OCI-LY1 (cell line): ENCODE data around the gene NAV1.

Experiments used
- H2AFZ ChIP-seq: fragments of 200-600 bp; sonication (generic), shearing (Covaris generic); 2 replicates; pipeline ENCODE4 v1.6.0; 2014; ENCODE audit warnings: antibody characterized with exemption, mild to moderate bottlenecking, low read length
- H3F3A ChIP-seq: fragments of 200-600 bp; sonication (generic), shearing (Covaris generic); 2 replicates; pipeline ENCODE4 v1.6.0; 2014; ENCODE audit warnings: mild to moderate bottlenecking, antibody characterized with exemption, low read length, moderate library complexity; ENCODE audit not compliant: insufficient read depth
- H3K27ac ChIP-seq: fragments of 200-600 bp; sonication (generic); 2 replicates; pipeline ENCODE4 v1.5.1; 2014; ENCODE audit warnings: low read length, mixed run types, mild to moderate bottlenecking, low read depth; ENCODE audit not compliant: poor library complexity, severe bottlenecking
- H3K27me3 ChIP-seq: fragments of 200-600 bp; sonication (generic); 2 replicates; pipeline ENCODE4 v1.6.0; 2014; ENCODE audit warnings: antibody characterized with exemption, mild to moderate bottlenecking, low read length, moderate library complexity; ENCODE audit not compliant: insufficient read depth
- H3K36me3 ChIP-seq: fragments of 200-600 bp; sonication (generic); 2 replicates; pipeline ENCODE4 v1.6.1; 2014; ENCODE audit warnings: mild to moderate bottlenecking, antibody characterized with exemption, low read length, moderate library complexity, mixed read lengths; ENCODE audit not compliant: insufficient read depth
- H3K4me1 ChIP-seq: fragments of 200-600 bp; sonication (generic); 2 replicates; pipeline ENCODE4 v1.5.1; 2014; ENCODE audit warnings: mild to moderate bottlenecking, low read length, moderate library complexity; ENCODE audit not compliant: insufficient read depth, severe bottlenecking
- H3K4me2 ChIP-seq: fragments of 200-600 bp; sonication (generic), shearing (Covaris generic); 2 replicates; pipeline ENCODE4 v1.6.1; 2014; ENCODE audit warnings: low read length
- H3K4me3 ChIP-seq: fragments of 200-600 bp; sonication (generic); 2 replicates; pipeline ENCODE4 v1.5.1; 2014; ENCODE audit warnings: low read length, low read depth, mild to moderate bottlenecking, mixed read lengths; ENCODE audit not compliant: poor library complexity, severe bottlenecking
- H3K79me2 ChIP-seq: fragments of 200-600 bp; shearing (Covaris generic); 2 replicates; pipeline ENCODE4 v1.6.1; 2016; ENCODE audit warnings: mixed run types, low read length, mixed read lengths; ENCODE audit not compliant: insufficient read depth
- H3K9ac ChIP-seq: fragments of 200-600 bp; sonication (generic), shearing (Covaris generic); 2 replicates; pipeline ENCODE4 v1.6.1; 2014; ENCODE audit warnings: mild to moderate bottlenecking, low read length, mixed read lengths
- H3K9me2 ChIP-seq: fragments of 200-600 bp; sonication (generic), shearing (Covaris generic); 2 replicates; pipeline ENCODE4 v1.6.1; 2014; ENCODE audit warnings: low read depth, mild to moderate bottlenecking, low read length, mixed read lengths
- H3K9me3 ChIP-seq: fragments of 200-600 bp; shearing (Covaris generic); 2 replicates; pipeline ENCODE4 v1.6.1; 2014; ENCODE audit warnings: low read length, mixed read lengths
- H4K20me1 ChIP-seq: fragments of 200-600 bp; sonication (generic), shearing (Covaris generic); 2 replicates; pipeline ENCODE4 v1.6.0; 2016; ENCODE audit warnings: mild to moderate bottlenecking, low read length; ENCODE audit not compliant: insufficient read depth
- CTCF ChIP-seq: fragments of 200-600 bp; sonication (generic), shearing (Covaris generic); IDR thresholded peaks from 2 replicates; pipeline ENCODE4 v1.5.1; 2017; ENCODE audit warnings: mild to moderate bottlenecking, antibody characterized with exemption, low read length, moderate library complexity, mixed read lengths
- EZH2 ChIP-seq: fragments of 200-600 bp; sonication (generic), shearing (Covaris generic); IDR thresholded peaks from 2 replicates; pipeline ENCODE4 v1.8.0; 2017; ENCODE audit warnings: borderline replicate concordance, mixed run types, mild to moderate bottlenecking, antibody characterized with exemption, low read length, moderate library complexity, mixed read lengths

NAV1 gene

GRCh38 chr1:201500670-201501120, 38.2 kb upstream of the NAV1 start:
- no peaks in the 10 kb centered on the region for H3K9me2 ChIP-seq
- H3K9ac ChIP-seq, result no peak overlapping the region
- no peaks in the 10 kb centered on the region for H3K79me2 ChIP-seq
- H2AFZ ChIP-seq, result no peak overlapping the region
- H3K4me2 ChIP-seq, result no peak overlapping the region
- H3K36me3 ChIP-seq, result peaks cover 9% of the 10 kb centered on the region
- H3K4me3 ChIP-seq, result no peak overlapping the region
- H3F3A ChIP-seq, result no peaks in the 10 kb centered on the region
- no peaks in the 10 kb centered on the region for H3K27me3 ChIP-seq
- peaks cover 37% of the 10 kb centered on the region for H3K4me1 ChIP-seq
- TF ChIP-seq EZH2 (no peak), CTCF (no peak)
- H4K20me1 ChIP-seq, result no peaks in the 10 kb centered on the region
- H3K27ac ChIP-seq, result no peak overlapping the region
- H3K9me3 ChIP-seq, result no peaks in the 10 kb centered on the region

- H3F3A ChIP-seq, result no peaks in the 10 kb centered on the region
- H3K79me2 ChIP-seq, result no peaks in the 10 kb centered on the region
Measured at GRCh38 chr1:201501144-201501543, 37.8 kb upstream of the NAV1 start.

GRCh38 chr1:201501812-201502510, 37.0 kb upstream of the NAV1 start:
- Histone ChIP-seq H3K79me2 (no peaks in the 10 kb centered on the region), H4K20me1 (no peaks in the 10 kb centered on the region), H3K9me3 (no peaks in the 10 kb centered on the region), H3K4me2 (no peak overlapping the region), H3K4me1 (peaks cover 48% of the 10 kb centered on the region), H2AFZ (no peak overlapping the region), H3K9me2 (no peaks in the 10 kb centered on the region), H3K9ac (no peak overlapping the region), H3K4me3 (no peak overlapping the region), H3K36me3 (peaks cover 5% of the 10 kb centered on the region; the same call in 1 of the 2 replicates), H3K27me3 (no peaks in the 10 kb centered on the region), H3K27ac (no peak overlapping the region), H3F3A (no peaks in the 10 kb centered on the region)
- no peak for TF ChIP-seq EZH2
- no peak for TF ChIP-seq CTCF

More at GRCh38 chr1:201501144-201501543, 37.8 kb upstream of the NAV1 start:
- Histone ChIP-seq H3K4me3 (no peak overlapping the region), H3K36me3 (peaks cover 5% of the 10 kb centered on the region; the same call in 1 of the 2 replicates), H3K9me3 (no peaks in the 10 kb centered on the region), H4K20me1 (no peaks in the 10 kb centered on the region), H3K9ac (no peak overlapping the region), H2AFZ (no peak overlapping the region), H3K4me1 (peaks cover 41% of the 10 kb centered on the region), H3K27ac (no peak overlapping the region), H3K27me3 (no peaks in the 10 kb centered on the region), H3K9me2 (no peaks in the 10 kb centered on the region), H3K4me2 (no peak overlapping the region)
- TF ChIP-seq EZH2 (no peak), CTCF (no peak)
